HG03521 (cell line): ENCODE measurements around the gene BFSP2.
A peak's percentile ranks its signal among the peaks of the same experiment; 100 is the strongest.
"Not testable (repeated sequence)": the region's sequence is repeated elsewhere in the genome, so short reads cannot be mapped to it uniquely, and the experiment has no call there.

Experiments
- ATAC-seq: cut with Tn5 transposase; IDR thresholded peaks from one replicate; pipeline ENCODE4 v1.9.1; 2021; ENCODE audit warnings: mild to moderate bottlenecking, moderate library complexity; ENCODE audit not compliant: unreplicated experiment

BFSP2 gene

GRCh38 chr3:133477487-133477886, 77.6 kb downstream of the BFSP2 start:
- peak; percentile 35 for ATAC-seq

- no peak for ATAC-seq
Measured at GRCh38 chr3:133478624-133479023, 78.8 kb downstream of the BFSP2 start.

- no peak for ATAC-seq
Measured at GRCh38 chr3:133479401-133479800, 79.5 kb downstream of the BFSP2 start.

DNA sequence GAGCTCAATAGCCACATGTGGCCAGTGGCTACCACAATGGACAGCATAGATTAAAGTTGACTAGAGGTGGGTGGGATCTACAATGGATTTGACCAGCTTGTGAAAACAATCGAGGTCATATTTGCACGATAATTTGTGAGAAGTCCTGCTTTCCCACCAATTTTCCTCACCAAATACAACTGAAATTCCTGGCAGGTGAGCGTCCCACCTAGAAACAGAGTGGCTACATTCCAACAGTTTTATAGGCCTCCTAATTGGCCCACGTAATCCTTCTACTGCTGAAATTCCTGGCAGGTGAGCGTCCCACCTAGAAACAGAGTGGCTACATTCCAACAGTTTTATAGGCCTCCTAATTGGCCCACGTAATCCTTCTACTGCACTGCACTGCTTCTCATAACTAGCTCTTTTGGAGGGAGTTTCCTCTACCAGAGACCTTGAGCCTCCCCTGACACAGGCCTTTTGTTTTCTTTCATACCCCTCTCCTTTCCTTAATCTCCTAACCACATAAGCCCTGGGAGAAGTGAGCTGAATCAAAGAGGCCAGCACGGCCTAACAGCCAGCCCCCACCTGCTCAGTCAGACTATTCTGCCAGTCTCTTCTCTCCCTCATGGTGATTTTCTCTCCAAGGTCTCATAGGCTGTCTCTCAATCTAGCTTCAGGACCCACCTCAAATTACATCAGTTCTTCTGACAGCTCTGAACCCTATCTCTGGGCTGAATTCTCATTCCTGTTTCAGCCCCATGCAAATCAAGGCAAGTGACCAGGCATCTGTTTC, 80.2 kb downstream of the BFSP2 start:
- peak; percentile 49 for ATAC-seq

GRCh38 chr3:133482474-133482873, 82.6 kb downstream of the BFSP2 start:
- ATAC-seq = not testable (repeated sequence)

DNA sequence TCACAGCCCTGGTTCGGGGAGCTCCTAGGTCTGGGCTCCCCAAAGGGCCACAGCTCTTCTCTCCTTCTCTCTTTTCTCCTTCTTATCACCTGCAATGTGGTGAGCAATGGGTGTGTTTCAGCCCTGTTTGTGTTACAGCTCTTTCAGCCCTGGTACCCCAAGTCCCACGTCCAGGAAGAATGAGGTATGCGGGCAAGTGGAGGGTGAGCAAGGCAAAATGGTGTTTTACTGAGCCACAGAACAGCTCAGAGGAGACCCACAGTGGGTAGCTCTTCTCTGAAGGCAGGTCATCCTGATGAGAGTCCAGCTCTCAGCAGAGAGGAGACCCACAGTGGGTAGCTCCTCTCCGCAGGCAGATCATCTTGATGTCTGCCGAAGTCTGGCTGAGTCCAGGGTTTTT, 86.8 kb downstream of the BFSP2 start:
- ATAC-seq = no peak

DNA sequence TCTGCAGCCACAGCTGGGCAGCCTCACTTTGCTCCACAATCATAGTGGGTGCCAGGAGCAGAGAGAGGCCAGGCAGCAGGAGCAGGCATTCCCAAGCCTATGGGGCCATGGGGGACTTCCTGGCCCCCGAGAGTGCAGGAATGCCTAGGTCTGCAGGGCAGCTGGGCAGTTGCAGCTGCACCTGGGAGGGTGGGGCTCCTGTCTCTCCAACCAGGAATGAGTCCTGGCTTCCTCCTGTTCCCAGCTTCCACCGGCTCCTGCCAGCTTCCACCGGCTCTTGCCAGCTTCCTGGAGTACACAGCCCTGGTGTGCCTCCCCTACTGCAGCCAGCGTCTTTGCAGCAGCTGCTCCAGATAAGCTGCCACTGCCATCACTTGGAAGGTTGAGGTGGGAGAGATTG, 87.3 kb downstream of the BFSP2 start:
- no peak for ATAC-seq

DNA sequence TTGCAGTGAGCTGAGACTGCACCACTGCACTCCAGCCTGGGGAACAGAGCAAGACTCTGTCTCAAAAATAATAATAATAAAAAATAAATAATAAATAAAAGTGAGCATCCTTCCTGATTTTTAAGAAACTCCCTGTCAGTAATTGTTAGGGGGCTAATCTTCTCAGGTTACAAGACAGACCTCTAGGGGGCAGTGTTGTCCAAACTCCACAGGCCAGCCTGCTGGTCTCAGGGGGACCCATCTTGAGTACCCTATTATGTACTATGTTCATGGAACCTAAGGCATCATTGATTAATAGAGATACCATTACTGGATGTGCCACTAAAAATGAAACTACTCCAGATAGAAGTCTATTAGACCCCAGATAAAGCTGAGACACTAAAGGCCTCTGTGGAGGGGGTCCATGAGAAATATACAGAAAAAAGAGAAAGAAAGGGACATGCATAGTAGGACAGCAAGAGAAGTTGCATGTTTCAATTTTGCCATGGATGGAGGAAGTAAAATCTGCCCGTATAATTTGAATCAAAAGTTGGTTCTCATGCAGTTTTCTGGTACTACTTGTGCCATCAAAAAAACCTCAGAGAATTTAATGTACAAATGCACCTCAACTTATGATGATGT, 88.2 kb downstream of the BFSP2 start:
- no peak for ATAC-seq

- ATAC-seq = peak; percentile 30
Measured at GRCh38 chr3:133488785-133489367, 89.0 kb downstream of the BFSP2 start.

DNA sequence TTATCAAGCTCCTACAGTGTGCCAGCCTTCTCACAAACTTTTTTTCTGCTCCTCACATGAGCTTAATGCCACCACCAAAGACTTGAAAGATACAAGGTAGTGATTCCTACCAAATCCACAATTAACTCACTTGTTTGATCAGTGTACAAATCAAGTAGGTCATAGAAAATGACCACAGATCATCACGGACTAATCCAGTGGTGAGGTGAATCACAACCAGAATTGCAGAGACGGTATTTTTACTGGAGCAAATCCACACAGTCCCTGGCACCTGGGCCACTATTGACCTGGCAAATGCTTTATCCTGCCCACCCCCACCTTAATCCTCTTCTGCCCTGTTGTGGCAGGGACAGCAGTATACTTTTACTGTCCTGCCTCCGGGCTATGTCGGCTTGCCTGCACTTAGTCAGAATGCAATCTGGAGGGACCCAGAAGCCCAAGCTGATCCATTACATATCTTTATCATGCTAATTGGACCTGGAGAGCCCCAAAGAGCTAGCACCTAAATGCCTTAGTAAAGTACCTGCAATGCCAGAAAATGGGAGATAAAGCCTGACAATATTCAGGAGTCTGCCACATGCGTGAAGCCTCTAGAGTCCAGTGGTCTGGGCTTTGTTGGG, 89.7 kb downstream of the BFSP2 start:
- ATAC-seq = no peak

DNA sequence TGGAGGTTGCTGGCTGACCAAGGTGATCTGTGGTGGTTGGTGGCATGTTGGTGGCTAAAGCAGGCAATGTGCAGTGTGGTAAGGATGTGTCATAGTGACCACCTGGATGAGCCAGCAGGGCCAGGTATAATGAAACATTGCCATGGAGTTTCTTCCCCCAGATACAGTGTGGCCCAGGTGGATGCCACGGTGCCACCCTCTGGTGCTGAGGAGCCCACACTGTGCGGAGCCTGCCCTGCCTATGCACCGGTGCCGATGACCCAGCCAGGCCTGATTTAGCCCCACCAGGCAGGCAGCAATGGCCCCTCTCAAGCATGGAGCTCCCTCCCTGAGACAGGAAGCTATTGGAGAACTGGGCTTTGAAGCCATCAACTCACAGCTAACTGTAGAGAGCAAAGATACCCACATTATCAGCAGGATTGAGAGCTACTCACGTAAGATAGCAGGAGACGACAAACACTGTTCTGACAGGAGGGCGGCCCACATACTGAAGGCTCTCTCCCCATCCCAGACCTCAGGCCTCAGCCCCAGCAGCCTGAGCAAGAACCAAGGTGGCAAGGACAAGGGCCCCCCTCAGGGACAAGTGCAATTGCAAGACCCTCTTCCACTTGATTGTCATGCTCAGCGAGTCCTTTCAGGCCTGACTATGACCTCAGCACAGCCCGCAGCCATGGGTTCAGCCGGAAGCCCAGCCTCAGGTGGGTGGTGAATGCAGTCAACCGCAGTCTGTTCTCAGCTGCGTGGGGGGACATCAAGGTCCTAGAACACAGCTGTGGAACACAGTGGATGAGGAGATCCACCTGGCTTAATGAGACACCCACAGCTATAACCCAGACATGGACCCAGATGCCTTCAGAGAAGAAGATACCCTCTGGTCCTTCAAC, 90.9 kb downstream of the BFSP2 start:
- peak; percentile 85 for ATAC-seq

GRCh38 chr3:133491481-133492059, 91.7 kb downstream of the BFSP2 start:
- ATAC-seq = peak; percentile 2

- no peak for ATAC-seq
Measured at GRCh38 chr3:133492159-133492741, 92.4 kb downstream of the BFSP2 start.

- no peak for ATAC-seq
Measured at GRCh38 chr3:133494469-133494868, 94.6 kb downstream of the BFSP2 start.

DNA sequence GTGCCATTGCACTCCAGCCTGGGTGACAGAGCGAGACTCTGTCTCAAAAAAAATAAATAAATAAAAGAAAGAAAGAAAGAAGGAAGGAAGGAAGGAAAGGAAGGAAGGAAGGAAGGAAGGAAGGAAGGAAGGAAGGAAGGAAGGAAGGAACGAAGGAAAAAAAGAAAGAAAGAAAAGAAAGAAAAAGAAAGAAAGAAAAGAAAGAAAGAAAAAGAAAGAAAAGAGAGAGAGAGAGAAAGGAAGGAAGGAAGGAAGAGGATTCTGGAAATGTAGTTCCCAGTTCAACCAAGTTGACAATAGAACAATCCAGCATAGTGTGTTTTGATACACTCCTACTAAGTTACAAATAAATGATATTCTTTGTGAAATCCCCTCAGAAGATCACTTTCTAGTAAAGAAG, 102.7 kb downstream of the BFSP2 start:
- ATAC-seq = not testable (repeated sequence)

GRCh38 chr3:133503409-133503808, 103.6 kb downstream of the BFSP2 start:
- no peak for ATAC-seq

- no peak for ATAC-seq
Measured at GRCh38 chr3:133504736-133505135, 104.9 kb downstream of the BFSP2 start.

DNA sequence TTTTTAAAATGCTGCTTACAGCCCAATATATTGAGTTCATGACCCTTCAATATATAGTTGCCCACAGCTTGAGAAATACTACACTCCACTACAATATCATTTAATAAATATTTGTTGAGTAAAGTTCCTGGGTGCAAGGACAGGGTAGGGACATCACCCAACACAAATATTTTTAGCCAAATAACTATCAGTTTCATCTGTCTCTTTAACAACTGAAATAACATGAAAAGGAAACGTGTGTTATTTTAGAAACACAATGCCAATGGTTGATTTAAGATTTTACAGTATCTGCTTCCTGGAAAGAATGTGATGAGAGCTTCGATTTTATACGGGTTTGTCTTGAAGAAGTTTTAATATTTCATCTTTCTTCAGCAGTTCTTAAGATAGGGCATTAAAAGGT, 106.0 kb downstream of the BFSP2 start:
- ATAC-seq = peak; percentile 17

DNA sequence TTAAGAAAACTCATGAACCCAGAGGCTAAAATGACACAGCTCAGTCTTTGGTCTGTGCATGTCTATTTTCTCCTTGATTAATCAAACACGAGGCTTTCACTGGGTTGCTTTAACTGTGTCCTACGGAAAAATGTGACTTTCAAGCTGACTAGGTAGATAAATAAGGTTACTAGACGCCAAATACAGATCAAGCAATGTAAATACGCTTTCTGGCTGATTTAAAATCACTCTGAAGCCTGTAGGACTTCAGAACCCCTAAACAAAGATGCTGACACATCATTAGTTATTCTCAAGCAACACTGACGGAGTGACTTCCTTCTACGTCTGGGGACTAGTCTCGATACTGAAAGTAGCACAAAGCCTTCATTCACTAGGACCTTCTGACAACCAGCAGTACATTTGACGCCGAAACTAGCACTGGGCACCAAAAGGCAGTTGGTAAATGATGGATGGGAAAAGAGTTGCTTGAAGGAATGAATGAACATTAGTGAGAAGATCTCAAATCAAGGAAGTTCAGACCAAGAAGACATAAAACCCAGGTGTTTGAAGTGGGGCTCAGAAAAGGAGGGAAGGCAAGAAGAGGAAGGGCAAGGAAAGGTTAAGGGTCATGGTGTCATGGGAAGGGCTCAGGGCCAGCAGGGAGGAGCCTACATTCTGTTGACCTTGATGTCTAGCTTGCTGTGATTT, 106.5 kb downstream of the BFSP2 start:
- peak; percentile 96 for ATAC-seq
